Endothelial cell of umbilical vein (primary cell): ENCODE data around the gene IL33. TPM values are rescaled to one million over a fixed set of nuclear protein-coding genes. Genes with fewer than 3 reads are reported as not detected.

Source experiments
- BruUV-seq: library from RNA; stranded (reverse); fragments of 400-500 nt; replicated peaks from 2 replicates; lab custom pipeline; 2021; lab: Mats Ljungman, UMichigan
- CTCF ChIA-PET: fragments of 300-600, 350-600 bp; sonication (Branson Sonifier 250); formaldehyde crosslinking; loops from one replicate; lab custom pipeline; 2021; ENCODE audit warnings: antibody characterized with exemption, inconsistent platforms; lab: Charles Lee
- POLR2A ChIA-PET: fragments of 300-600, 350-600 bp; sonication (Branson Sonifier 250); formaldehyde crosslinking; loops from one replicate; lab custom pipeline; 2021; ENCODE audit warnings: antibody characterized with exemption, inconsistent platforms; lab: Charles Lee
- DNase-seq: peaks from one replicate; pipeline ENCODE4 v3.0.0-alpha.2; 2011; ENCODE audit warnings: low read depth, low spot score
- FAIRE-seq: peaks from 2 replicates; lab custom pipeline; 2011; peaks lifted over from hg19 to GRCh38; lab: Jason Lieb, UNC
- H2AFZ ChIP-seq: 2 replicates; pipeline ENCODE4 v1.6.0; 2012; ENCODE audit warnings: low read depth, low read length, control low read depth, inconsistent platforms
- H3K27ac ChIP-seq: 2 replicates; pipeline ENCODE4 v1.5.1; 2011; ENCODE audit warnings: low read depth, mild to moderate bottlenecking, control low read depth, low read length, moderate library complexity; ENCODE audit not compliant: insufficient read depth
- H3K27me3 ChIP-seq, 2 experiments: 2 replicates each; pipeline versions ENCODE4 v1.6.0 to v1.6.1; 2011; ENCODE audit warnings: low read length in 2 of 2, mixed read lengths in 1 of 2; ENCODE audit not compliant: control insufficient read depth in 2 of 2, insufficient read depth in 2 of 2
- H3K36me3 ChIP-seq, 2 experiments: 2 replicates in 1 of 2; 3 replicates in 1 of 2; pipeline ENCODE4 v1.5.1; 2011; ENCODE audit warnings: low read length in 2 of 2, mild to moderate bottlenecking in 1 of 2, moderate library complexity in 1 of 2; ENCODE audit not compliant: control insufficient read depth in 2 of 2, insufficient read depth in 2 of 2; ENCODE audit errors: extremely low read depth in 1 of 2
- H3K4me1 ChIP-seq: 3 replicates; pipeline ENCODE4 v1.5.1; 2011; ENCODE audit warnings: mild to moderate bottlenecking, low read length; ENCODE audit not compliant: control insufficient read depth, insufficient read depth; ENCODE audit errors: extremely low read depth
- H3K4me2 ChIP-seq: 2 replicates; pipeline ENCODE4 v1.6.1; 2011; ENCODE audit warnings: low read length, control low read depth, mixed read lengths; ENCODE audit not compliant: insufficient read depth
- H3K4me3 ChIP-seq, 3 experiments: fragments of 200-600 bp in 1 of 3; sonication (generic), shearing (Covaris generic) in 1 of 3; replicated peaks in 1 of 3; 2 replicates each; pipeline ENCODE4 v1.5.1; 2011 to 2016; ENCODE audit warnings: control low read depth in 3 of 3, low read length in 3 of 3, mild to moderate bottlenecking in 2 of 3, inconsistent platforms in 1 of 3, low read depth in 1 of 3, moderate library complexity in 1 of 3; ENCODE audit not compliant: insufficient read depth in 1 of 3
- H3K79me2 ChIP-seq: 2 replicates; pipeline ENCODE4 v1.6.0; 2012; ENCODE audit warnings: low read length, inconsistent platforms; ENCODE audit not compliant: control insufficient read depth, insufficient read depth
- H3K9ac ChIP-seq: replicated peaks from 2 replicates; pipeline ENCODE3; 2011; ENCODE audit warnings: low read length, control low read depth; ENCODE audit not compliant: insufficient read depth; ENCODE audit errors: extremely low read depth
- H3K9me1 ChIP-seq: replicated peaks from 3 replicates; pipeline ENCODE4 v1.6.0; 2011; ENCODE audit warnings: mild to moderate bottlenecking, low read length; ENCODE audit not compliant: control insufficient read depth, insufficient read depth; ENCODE audit errors: extremely low read depth
- H3K9me3 ChIP-seq: replicated peaks from 2 replicates; pipeline ENCODE4 v1.5.1; 2012; ENCODE audit warnings: low read length, inconsistent platforms; ENCODE audit not compliant: control insufficient read depth, insufficient read depth
- H4K20me1 ChIP-seq: replicated peaks from 2 replicates; pipeline ENCODE3; 2011; ENCODE audit warnings: mild to moderate bottlenecking, low read length; ENCODE audit not compliant: control insufficient read depth, insufficient read depth; ENCODE audit errors: extremely low read depth
- CTCF ChIP-seq, 2 donors: IDR thresholded peaks; 1 replicate in 1 of 2; 2 replicates in 1 of 2; pipeline ENCODE4 v1.5.1; 2011; ENCODE audit warnings: low read length in 2 of 2, mild to moderate bottlenecking in 2 of 2, moderate library complexity in 2 of 2, control low read depth in 1 of 2, inconsistent platforms in 1 of 2, low read depth in 1 of 2; ENCODE audit not compliant: insufficient read depth in 1 of 2; ENCODE audit errors: extremely low read depth in 1 of 2
- EZH2 ChIP-seq: IDR thresholded peaks from 2 replicates; pipeline ENCODE4 v1.6.1; 2012; ENCODE audit warnings: borderline replicate concordance, low read depth, mild to moderate bottlenecking, moderate library complexity, low read length, inconsistent platforms; ENCODE audit not compliant: severe bottlenecking
- FOS ChIP-seq: IDR thresholded peaks from 2 replicates; pipeline ENCODE4 v1.6.1; 2011; ENCODE audit warnings: mild to moderate bottlenecking, low read length, moderate library complexity, borderline replicate concordance; ENCODE audit not compliant: insufficient read depth
- GATA2 ChIP-seq: IDR thresholded peaks from 2 replicates; pipeline ENCODE4 v1.7.0; 2011; ENCODE audit warnings: low read depth, mild to moderate bottlenecking, moderate library complexity, mixed read lengths, low read length; ENCODE audit not compliant: insufficient read length, insufficient read depth
- JUN ChIP-seq: IDR thresholded peaks from 2 replicates; pipeline ENCODE4 v1.6.1; 2011; ENCODE audit warnings: borderline replicate concordance, low read depth; ENCODE audit not compliant: insufficient read length, insufficient read depth
- MAX ChIP-seq: IDR thresholded peaks from 2 replicates; pipeline ENCODE4 v1.6.1; 2011; ENCODE audit not compliant: insufficient read depth, insufficient read length
- MYC ChIP-seq: IDR thresholded peaks from one replicate; pipeline ENCODE4 v1.6.1; 2011; ENCODE audit warnings: mild to moderate bottlenecking, low read depth, low read length
- POLR2A ChIP-seq: IDR thresholded peaks from 2 replicates; pipeline ENCODE4 v1.6.1; 2012; ENCODE audit warnings: low read depth, mild to moderate bottlenecking, control low read depth, low read length
- POLR2AphosphoS5 ChIP-seq: IDR thresholded peaks from 2 replicates; pipeline ENCODE4 v1.6.1; 2012; ENCODE audit warnings: low read depth, mild to moderate bottlenecking, control low read depth, low read length, moderate library complexity; ENCODE audit not compliant: insufficient read depth
- dilution Hi-C: fragments of 300-500 bp; cut with MboI; formaldehyde crosslinking; loops from one replicate; pipeline ENCODE4 v1.15.0; 2019; ENCODE audit warnings: low sequenced_read_pairs; ENCODE audit not compliant: extremely low pct_ligation_motif_present
- intact Hi-C: fragments of 100-400 bp; cut with micrococcal nuclease; formaldehyde crosslinking; loops from one replicate; pipeline ENCODE4 v1.10.0; 2022
- polyA plus RNA-seq, 4 experiments: library from polyadenylated mRNA; depleted of rRNA in 3 of 4; stranded (reverse) in 3 of 4; unstranded in 1 of 4; fragments of >200 nt; gene quantifications; 2 replicates each; pipeline versions ENCODE4 v1.2.1 to v1.2.3, GENCODE V29; 2011 to 2012; ENCODE audit warnings: missing spikeins in 1 of 4
- total RNA-seq: library from RNA; stranded (reverse); gene quantifications from 2 replicates; pipeline ENCODE4 v1.2.3, GENCODE V29; 2021

IL33 gene
- total and polyA plus RNA-seq, 2 donors (not counting 3 experiments of a cell fraction or from before 2014, with no cell fraction given) = 8.7 to 13.8 TPM

GRCh38 chr9:6216951-6217350, 1.3 kb downstream of the IL33 start:
- no peak for FAIRE-seq
- no peak for TF ChIP-seq CTCF (IDR thresholded peaks at IDR 0.05; ENCODE audit: extremely low read depth in 1 of 2, insufficient read depth in 1 of 2, low read depth in 1 of 2, low read length in 2 of 2)
- no peak for TF ChIP-seq POLR2AphosphoS5
- TF ChIP-seq GATA2 = no peak
- TF ChIP-seq POLR2A = no peak
- TF ChIP-seq MYC = no peak
- no peak for TF ChIP-seq JUN
- no peak for TF ChIP-seq MAX
- no peak for TF ChIP-seq EZH2
- no peak for TF ChIP-seq FOS
- Histone ChIP-seq H4K20me1 (no peaks in the 10 kb centered on the region), H3K9ac (no peak overlapping the region), H3K27ac (peak overlapping the region; percentile 89), H3K9me1 (no peaks in the 10 kb centered on the region), H3K79me2 (no peaks in the 10 kb centered on the region), H2AFZ (no peak overlapping the region), H3K4me3 (peak overlapping the region in 1 of 3 experiments; percentile 42), H3K4me2 (no peak overlapping the region), H3K4me1 (peaks cover 33% of the 10 kb centered on the region), H3K9me3 (no peaks in the 10 kb centered on the region), H3K27me3 (no peaks in the 10 kb centered on the region), H3K36me3 (no peaks in the 10 kb centered on the region)
- intact Hi-C loops (loop anchor here (5.0 kb wide), 1 partner anchor 70 kb away; no protein-coding TSS in a partner anchor), dilution Hi-C loops (no loop called here)
- CTCF ChIA-PET = interaction anchor here (1.5 to 2.7 kb wide), 4 partner anchors 11 to 163 kb away, joined by 10 to 30 read pairs (median 19); no protein-coding TSS in a partner anchor
- POLR2A ChIA-PET = no interaction called here
- BruUV-seq = no TSS peak
- peak; percentile 32 for DNase-seq
